ENCODE data around the gene GTSE1. TPM values are rescaled to one million over a fixed set of nuclear protein-coding genes. Genes with fewer than 3 reads are reported as not detected.

GTSE1 gene
- total RNA-seq, 1 experiment from 2014 or later, result 88.1 TPM

GRCh38 chr22:46376908-46377524, 80.3 kb downstream of the GTSE1 start:
- H3K27ac ChIP-seq (ENCODE audit: low read depth, low read length, poor library complexity, severe bottlenecking), result no peak overlapping the region
- no peaks in the 10 kb centered on the region for H3K36me3 ChIP-seq (ENCODE audit: insufficient read depth, low read length, poor library complexity, severe bottlenecking)
- intact Hi-C loops (cut with micrococcal nuclease; ENCODE audit: unreplicated experiment), result no loop called here
- no peaks in the 10 kb centered on the region for H3K27me3 ChIP-seq (replicated peaks; ENCODE audit: insufficient read depth, low read depth, low read length, poor library complexity)
- no peak overlapping the region for H3K4me3 ChIP-seq (ENCODE audit: low read depth, low read length, poor library complexity, severe bottlenecking)
- H3K4me1 ChIP-seq (ENCODE audit: insufficient read depth, low read length, poor library complexity, severe bottlenecking), result no peaks in the 10 kb centered on the region
- no TSS peak for BruUV-seq (replicated peaks)
- TF ChIP-seq, protein P1, sequence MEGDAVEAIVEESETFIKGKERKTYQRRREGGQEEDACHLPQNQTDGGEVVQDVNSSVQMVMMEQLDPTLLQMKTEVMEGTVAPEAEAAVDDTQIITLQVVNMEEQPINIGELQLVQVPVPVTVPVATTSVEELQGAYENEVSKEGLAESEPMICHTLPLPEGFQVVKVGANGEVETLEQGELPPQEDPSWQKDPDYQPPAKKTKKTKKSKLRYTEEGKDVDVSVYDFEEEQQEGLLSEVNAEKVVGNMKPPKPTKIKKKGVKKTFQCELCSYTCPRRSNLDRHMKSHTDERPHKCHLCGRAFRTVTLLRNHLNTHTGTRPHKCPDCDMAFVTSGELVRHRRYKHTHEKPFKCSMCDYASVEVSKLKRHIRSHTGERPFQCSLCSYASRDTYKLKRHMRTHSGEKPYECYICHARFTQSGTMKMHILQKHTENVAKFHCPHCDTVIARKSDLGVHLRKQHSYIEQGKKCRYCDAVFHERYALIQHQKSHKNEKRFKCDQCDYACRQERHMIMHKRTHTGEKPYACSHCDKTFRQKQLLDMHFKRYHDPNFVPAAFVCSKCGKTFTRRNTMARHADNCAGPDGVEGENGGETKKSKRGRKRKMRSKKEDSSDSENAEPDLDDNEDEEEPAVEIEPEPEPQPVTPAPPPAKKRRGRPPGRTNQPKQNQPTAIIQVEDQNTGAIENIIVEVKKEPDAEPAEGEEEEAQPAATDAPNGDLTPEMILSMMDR (conservative IDR thresholded peaks at IDR 0.05; ENCODE audit: low read depth, low read length), result no peak
- no peak for TF ChIP-seq EZH2 (IDR thresholded peaks at IDR 0.05; ENCODE audit: borderline replicate concordance, low read depth, low read length, poor library complexity, severe bottlenecking)
- ChIA-PET POLR2A (ENCODE audit: low non-redundant PET) (no interaction called here), CTCF (no interaction called here)
- no peak for DNase-seq (ENCODE audit: low spot score)
- H3K9me3 ChIP-seq (ENCODE audit: low read depth, low read length, poor library complexity, severe bottlenecking), result no peaks in the 10 kb centered on the region

DNA sequence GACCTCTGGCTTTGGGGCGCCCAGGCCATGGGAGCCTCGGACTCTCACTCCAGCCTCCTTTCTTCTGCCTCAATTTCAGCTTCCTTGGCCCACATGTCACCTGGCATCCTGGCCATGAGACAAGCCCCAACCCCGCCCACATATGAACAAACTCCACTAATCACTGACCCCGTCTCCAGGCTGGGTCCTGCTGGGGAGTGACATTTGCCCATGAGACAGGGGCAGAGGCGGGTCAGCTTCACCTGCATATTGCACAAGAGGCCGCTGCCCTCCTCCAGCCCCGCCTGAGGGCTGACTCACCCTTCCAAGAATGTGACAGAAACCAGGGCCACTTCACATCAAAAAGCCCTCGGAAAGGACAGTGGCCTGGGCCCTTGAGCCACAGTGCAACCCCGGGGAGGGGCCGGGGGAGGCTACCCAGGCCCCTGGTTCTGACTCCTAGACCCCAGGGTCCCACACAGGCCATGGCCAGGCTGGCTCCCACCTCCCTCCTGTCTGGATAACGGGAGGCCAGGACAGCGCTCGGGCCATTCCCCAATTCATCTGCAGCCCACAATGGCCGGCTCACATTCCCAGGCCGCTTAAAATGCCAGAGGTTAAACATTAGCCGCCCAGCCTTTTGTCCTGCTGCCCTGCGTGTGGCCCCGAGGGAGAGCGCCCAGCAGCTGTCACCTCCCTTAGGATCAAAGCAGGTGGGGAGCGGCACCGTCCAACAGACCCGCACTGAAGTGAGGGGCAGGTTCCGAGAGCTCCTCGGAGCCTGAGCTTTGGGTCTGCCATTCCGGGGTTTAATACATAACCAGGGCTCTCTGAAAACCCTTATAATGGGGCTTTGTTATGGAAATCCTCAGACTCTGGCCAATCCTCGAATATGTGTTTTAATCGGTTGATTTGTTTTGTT, 81.1 kb downstream of the GTSE1 start:
- intact Hi-C loops (cut with micrococcal nuclease; ENCODE audit: unreplicated experiment), result no loop called here
- no TSS peak for BruUV-seq (replicated peaks)
- Histone ChIP-seq H3K36me3 (ENCODE audit: insufficient read depth, low read length, poor library complexity, severe bottlenecking) (no peaks in the 10 kb centered on the region), H3K27ac (ENCODE audit: low read depth, low read length, poor library complexity, severe bottlenecking) (no peak overlapping the region), H3K4me1 (ENCODE audit: insufficient read depth, low read length, poor library complexity, severe bottlenecking) (no peaks in the 10 kb centered on the region), H3K27me3 (replicated peaks; ENCODE audit: insufficient read depth, low read depth, low read length, poor library complexity) (no peaks in the 10 kb centered on the region), H3K4me3 (ENCODE audit: low read depth, low read length, poor library complexity, severe bottlenecking) (no peak overlapping the region), H3K9me3 (ENCODE audit: low read depth, low read length, poor library complexity, severe bottlenecking) (no peaks in the 10 kb centered on the region)
- TF ChIP-seq, protein P1 (conservative IDR thresholded peaks at IDR 0.05; ENCODE audit: low read depth, low read length), result no peak
- no peak for TF ChIP-seq EZH2 (IDR thresholded peaks at IDR 0.05; ENCODE audit: borderline replicate concordance, low read depth, low read length, poor library complexity, severe bottlenecking)
- ChIA-PET CTCF (no interaction called here), POLR2A (ENCODE audit: low non-redundant PET) (no interaction called here)
- no peak for DNase-seq (ENCODE audit: low spot score)

- H3K27ac ChIP-seq (ENCODE audit: low read depth, low read length, poor library complexity, severe bottlenecking), result no peak overlapping the region
- H3K4me1 ChIP-seq (ENCODE audit: insufficient read depth, low read length, poor library complexity, severe bottlenecking), result no peaks in the 10 kb centered on the region
- no peaks in the 10 kb centered on the region for H3K36me3 ChIP-seq (ENCODE audit: insufficient read depth, low read length, poor library complexity, severe bottlenecking)
- H3K9me3 ChIP-seq (ENCODE audit: low read depth, low read length, poor library complexity, severe bottlenecking), result no peaks in the 10 kb centered on the region
- DNase-seq (ENCODE audit: low spot score), result no peak
- POLR2A ChIA-PET (ENCODE audit: low non-redundant PET), result no interaction called here
- TF ChIP-seq, protein P1 (conservative IDR thresholded peaks at IDR 0.05; ENCODE audit: low read depth, low read length), result no peak
- TF ChIP-seq EZH2 (IDR thresholded peaks at IDR 0.05; ENCODE audit: borderline replicate concordance, low read depth, low read length, poor library complexity, severe bottlenecking), result no peak
- CTCF ChIA-PET, result no interaction called here
- no peak overlapping the region for H3K4me3 ChIP-seq (ENCODE audit: low read depth, low read length, poor library complexity, severe bottlenecking)
- no peaks in the 10 kb centered on the region for H3K27me3 ChIP-seq (replicated peaks; ENCODE audit: insufficient read depth, low read depth, low read length, poor library complexity)
- BruUV-seq (replicated peaks), result no TSS peak
- intact Hi-C loops (cut with micrococcal nuclease; ENCODE audit: unreplicated experiment), result no loop called here
These were observed 81.9 kb downstream of the GTSE1 start for GRCh38 chr22:46378426-46379065.

All from A673 (cell line).